ENCODE data around the gene CCL19.

CCL19 gene

DNA sequence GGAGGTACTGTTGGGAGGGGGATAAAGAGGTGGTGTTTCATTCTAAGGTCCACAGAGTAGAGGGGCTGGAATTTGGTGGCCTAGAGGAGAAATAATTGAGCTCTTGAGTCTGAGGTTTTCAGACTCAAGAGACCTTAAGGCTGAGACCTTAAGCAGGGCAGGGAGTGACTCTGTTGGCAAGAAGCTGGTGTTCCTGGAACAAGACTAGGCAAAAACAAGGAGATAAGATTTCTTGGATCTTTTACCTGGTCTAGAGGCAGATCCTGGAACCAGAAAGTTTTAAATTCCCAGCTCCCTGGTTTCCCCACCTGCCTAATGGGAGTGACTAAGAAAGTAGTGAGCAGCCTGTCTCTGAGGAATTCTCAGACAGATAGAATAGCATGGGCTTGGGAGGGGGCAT lies 22.9 kb upstream of the CCL19 start:
- intact Hi-C loops (cut with DNase I; ENCODE audit: low total_unique reads) = no loop called here
- no peak overlapping the region for H3K27ac ChIP-seq

DNA sequence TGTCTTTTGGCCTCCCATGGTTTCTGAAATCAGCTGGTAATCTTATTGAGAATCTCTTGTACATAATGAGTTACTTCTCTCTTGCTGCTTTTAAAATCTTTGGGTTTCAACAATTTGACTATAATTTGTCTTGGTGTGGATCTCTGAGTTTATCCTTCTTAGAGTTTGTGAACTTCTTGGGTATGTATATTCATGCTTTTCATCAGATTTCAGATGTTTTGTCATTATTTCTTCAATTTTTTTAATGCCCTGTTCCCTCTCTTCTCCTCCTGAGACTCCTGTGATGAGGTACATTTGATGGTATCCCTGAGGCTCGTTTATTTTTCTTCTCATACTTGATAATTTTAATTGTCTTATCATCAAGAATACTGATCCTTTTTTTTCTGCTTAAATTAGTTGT lies 21.1 kb upstream of the CCL19 start:
- H3K4me1 ChIP-seq = peaks cover 0 to 4% (median 1%) of the 10 kb centered on the region in 4 donors
- no peaks in the 10 kb centered on the region for H3K27me3 ChIP-seq
- TF ChIP-seq, protein P1, sequence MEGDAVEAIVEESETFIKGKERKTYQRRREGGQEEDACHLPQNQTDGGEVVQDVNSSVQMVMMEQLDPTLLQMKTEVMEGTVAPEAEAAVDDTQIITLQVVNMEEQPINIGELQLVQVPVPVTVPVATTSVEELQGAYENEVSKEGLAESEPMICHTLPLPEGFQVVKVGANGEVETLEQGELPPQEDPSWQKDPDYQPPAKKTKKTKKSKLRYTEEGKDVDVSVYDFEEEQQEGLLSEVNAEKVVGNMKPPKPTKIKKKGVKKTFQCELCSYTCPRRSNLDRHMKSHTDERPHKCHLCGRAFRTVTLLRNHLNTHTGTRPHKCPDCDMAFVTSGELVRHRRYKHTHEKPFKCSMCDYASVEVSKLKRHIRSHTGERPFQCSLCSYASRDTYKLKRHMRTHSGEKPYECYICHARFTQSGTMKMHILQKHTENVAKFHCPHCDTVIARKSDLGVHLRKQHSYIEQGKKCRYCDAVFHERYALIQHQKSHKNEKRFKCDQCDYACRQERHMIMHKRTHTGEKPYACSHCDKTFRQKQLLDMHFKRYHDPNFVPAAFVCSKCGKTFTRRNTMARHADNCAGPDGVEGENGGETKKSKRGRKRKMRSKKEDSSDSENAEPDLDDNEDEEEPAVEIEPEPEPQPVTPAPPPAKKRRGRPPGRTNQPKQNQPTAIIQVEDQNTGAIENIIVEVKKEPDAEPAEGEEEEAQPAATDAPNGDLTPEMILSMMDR (IDR thresholded peaks at IDR 0.05) = no peak
- intact Hi-C loops (cut with DNase I; ENCODE audit: low total_unique reads) = no loop called here
- H3K4me3 ChIP-seq = no peak overlapping the region
- no peaks in the 10 kb centered on the region for H3K9me3 ChIP-seq
- no peaks in the 10 kb centered on the region for H3K36me3 ChIP-seq
- no peak overlapping the region for H3K27ac ChIP-seq
- no peak for DNase-seq

More for the DNA sequence above, 22.9 kb upstream of the CCL19 start:
- H3K36me3 ChIP-seq = no peaks in the 10 kb centered on the region
- TF ChIP-seq, protein P1 (IDR thresholded peaks at IDR 0.05) = no peak
- H3K27me3 ChIP-seq = no peaks in the 10 kb centered on the region
- no peak for DNase-seq
- no peak overlapping the region for H3K4me3 ChIP-seq
- no peaks in the 10 kb centered on the region for H3K9me3 ChIP-seq
- H3K4me1 ChIP-seq = peaks cover 0 to 4% (median 1%) of the 10 kb centered on the region in 4 donors

DNA sequence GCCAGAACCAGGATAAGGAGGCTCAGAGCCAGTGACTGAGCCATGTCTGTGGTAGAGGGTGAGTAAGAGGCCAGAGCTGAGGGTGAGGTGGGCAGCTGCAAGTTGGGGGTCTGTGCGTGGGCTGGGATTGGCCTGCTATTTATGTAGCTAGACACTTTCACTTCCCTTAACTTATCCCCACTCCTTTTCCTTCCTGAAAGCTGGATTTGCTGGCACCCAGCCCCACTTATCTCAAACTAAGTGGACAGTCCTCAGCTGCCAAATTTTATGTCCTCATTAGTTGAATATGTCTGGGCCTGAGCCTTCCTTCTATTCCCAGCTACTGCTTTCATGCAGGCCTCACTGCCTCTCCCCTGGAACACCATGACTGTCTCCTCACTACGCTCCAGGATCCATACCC lies 18.9 kb upstream of the CCL19 start, which contains the start of gene CCL21:
Gene CCL21 (minus strand): TSS at position 114 of the 400 bp plus-strand sequence. CDS start 70 bp downstream, at position 44.
- Histone ChIP-seq H3K27me3 (no peaks in the 10 kb centered on the region), H3K4me1 (peaks cover 0 to 4% (median 1%) of the 10 kb centered on the region in 4 donors), H3K9me3 (no peaks in the 10 kb centered on the region), H3K36me3 (no peaks in the 10 kb centered on the region), H3K27ac (no peak within 1 kb of the TSS), H3K4me3 (no peak within 1 kb of the TSS)
- DNase-seq = peak in 1 of 2 donors; percentile 53
- intact Hi-C loops (cut with DNase I; ENCODE audit: low total_unique reads) = no loop called here
- TF ChIP-seq, protein P1 (IDR thresholded peaks at IDR 0.05) = no peak

DNA sequence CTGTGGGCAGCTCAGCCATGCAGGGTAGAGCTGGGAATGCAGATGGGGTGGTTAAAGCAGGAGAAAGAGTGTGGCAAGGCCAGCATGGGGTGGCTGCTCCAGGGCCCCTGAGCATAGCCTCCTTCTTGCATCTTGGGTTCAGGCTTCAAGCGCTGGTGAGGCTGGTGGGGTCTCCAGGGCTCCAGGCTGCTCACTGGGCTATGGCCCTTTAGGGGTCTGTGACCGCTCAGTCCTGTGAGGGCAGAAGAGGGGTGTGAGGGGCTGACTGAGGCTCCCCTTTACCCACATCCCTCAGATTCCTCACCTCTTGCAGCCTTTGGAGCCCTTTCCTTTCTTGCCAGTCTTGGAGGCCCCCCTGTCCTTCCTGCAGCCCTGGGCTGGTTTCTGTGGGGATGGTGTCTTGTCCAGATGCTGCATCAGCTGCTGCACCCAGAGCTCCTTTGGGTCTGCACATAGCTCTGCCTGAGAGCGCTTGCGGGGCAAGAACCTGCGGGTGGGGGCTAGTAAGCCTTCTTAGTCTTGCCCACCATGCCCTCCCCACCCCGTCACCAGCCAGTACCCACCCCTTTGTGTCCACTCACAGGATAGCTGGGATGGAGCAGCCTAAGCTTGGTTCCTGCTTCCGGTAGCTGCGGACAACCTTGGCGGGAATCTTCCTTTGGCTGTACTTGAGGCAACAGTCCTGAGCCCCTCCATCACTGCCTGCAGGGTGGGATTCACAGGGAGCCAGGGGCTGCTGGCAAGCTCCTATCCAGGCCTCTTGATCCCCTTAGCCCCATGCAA lies 18.3 kb upstream of the CCL19 start:
- no peak overlapping the region for H3K27ac ChIP-seq
- peak in 1 of 2 donors; percentile 25 for DNase-seq
- intact Hi-C loops (cut with DNase I; ENCODE audit: low total_unique reads) = loop anchor here (10.0 kb wide), 1 partner anchor 95 kb away; the partner anchor contains the start of gene RPP25L

DNA sequence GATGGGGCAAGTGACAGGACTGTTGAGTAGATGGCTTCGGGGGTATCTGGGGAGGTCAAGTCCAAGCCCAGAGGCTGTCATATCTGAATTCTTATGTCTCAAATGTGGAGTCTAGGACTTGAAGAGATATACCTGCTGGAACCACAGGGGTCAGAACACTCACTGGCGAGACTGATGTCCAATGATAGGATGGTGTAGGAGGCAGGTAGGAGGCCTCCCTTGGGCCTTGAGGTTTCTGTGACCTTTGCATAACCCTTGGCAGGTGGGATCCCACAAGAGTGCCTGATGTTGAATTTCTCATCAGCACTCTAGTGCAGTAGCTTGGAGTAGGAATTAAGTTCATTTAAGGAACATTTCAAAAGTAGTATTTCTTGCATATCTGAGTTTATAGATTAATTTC lies 16.1 kb upstream of the CCL19 start:
- no peak overlapping the region for H3K4me3 ChIP-seq
- intact Hi-C loops (cut with DNase I; ENCODE audit: low total_unique reads) = loop anchor here (10.0 kb wide), 1 partner anchor 92 kb away; the partner anchor contains the start of gene RPP25L
- no peak for DNase-seq
- TF ChIP-seq, protein P1 (IDR thresholded peaks at IDR 0.05) = no peak
- H3K4me1 ChIP-seq = peaks cover 0 to 4% (median 1%) of the 10 kb centered on the region in 4 donors
- H3K9me3 ChIP-seq = no peaks in the 10 kb centered on the region
- no peaks in the 10 kb centered on the region for H3K36me3 ChIP-seq
- no peak overlapping the region for H3K27ac ChIP-seq
- H3K27me3 ChIP-seq = no peaks in the 10 kb centered on the region

More for the DNA sequence above, 18.3 kb upstream of the CCL19 start:
- Histone ChIP-seq H3K36me3 (no peaks in the 10 kb centered on the region), H3K4me1 (peaks cover 0 to 4% (median 1%) of the 10 kb centered on the region in 4 donors), H3K9me3 (no peaks in the 10 kb centered on the region), H3K27me3 (no peaks in the 10 kb centered on the region), H3K4me3 (no peak overlapping the region)
- TF ChIP-seq, protein P1 (IDR thresholded peaks at IDR 0.05) = no peak
